HG03045 (cell line): ENCODE measurements around the gene PRDM9.
"Not testable (repeated sequence)": the region's sequence is repeated elsewhere in the genome, so short reads cannot be mapped to it uniquely, and the experiment has no call there.

ENCODE experiments used
- ATAC-seq: cut with Tn5 transposase; IDR thresholded peaks from one replicate; pipeline ENCODE4 v1.9.1; 2021; ENCODE audit warnings: mild to moderate bottlenecking, moderate library complexity; ENCODE audit not compliant: unreplicated experiment

The PRDM9 gene

DNA sequence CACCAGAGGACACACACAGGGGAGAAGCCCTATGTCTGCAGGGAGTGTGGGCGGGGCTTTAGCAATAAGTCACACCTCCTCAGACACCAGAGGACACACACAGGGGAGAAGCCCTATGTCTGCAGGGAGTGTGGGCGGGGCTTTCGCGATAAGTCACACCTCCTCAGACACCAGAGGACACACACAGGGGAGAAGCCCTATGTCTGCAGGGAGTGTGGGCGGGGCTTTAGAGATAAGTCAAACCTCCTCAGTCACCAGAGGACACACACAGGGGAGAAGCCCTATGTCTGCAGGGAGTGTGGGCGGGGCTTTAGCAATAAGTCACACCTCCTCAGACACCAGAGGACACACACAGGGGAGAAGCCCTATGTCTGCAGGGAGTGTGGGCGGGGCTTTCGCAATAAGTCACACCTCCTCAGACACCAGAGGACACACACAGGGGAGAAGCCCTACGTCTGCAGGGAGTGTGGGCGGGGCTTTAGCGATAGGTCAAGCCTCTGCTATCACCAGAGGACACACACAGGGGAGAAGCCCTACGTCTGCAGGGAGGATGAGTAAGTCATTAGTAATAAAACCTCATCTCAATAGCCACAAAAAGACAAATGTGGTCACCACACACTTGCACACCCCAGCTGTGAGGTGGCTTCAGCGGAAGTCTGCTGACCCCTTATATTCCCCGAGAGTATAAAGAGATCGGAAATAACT is 20.0 kb downstream of the PRDM9 start:
- not testable (repeated sequence) for ATAC-seq

- ATAC-seq: no peak
Observed at GRCh38 chr5:23528677-23529076, 21.3 kb downstream of the PRDM9 start.

DNA sequence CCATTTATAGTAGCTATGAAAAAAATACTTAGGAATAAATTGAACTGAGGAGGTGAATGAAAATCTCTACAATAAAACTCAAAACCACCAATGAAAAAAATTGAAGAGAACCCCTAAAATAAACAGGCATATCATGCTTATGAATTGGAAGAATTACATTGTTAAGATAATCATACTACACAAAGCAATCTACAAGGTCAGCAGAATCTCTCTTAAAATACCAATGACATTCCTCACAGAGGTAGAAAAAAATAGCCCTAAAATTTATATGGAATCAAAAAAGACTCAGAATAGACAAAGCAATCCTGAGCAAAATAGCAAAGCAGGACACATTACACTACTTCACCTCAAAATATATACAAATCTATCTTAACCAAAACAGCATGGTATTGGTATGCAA is 23.2 kb downstream of the PRDM9 start:
- ATAC-seq: no peak

GRCh38 chr5:23571059-23571458 is 63.6 kb downstream of the PRDM9 start:
- ATAC-seq: no peak
